PC-3 (cell line): ENCODE data around the gene SETDB1.

Experiments used
- CTCF ChIP-seq: fragments of 300-600 bp; sonication (generic); conservative IDR thresholded peaks from 2 replicates; pipeline ENCODE4 v1.5.1; 2017; ENCODE audit warnings: antibody characterized with exemption, low read depth, mild to moderate bottlenecking, low read length
- EZH2 ChIP-seq: fragments of 300-600 bp; sonication (generic); IDR thresholded peaks from one replicate; pipeline ENCODE4 v1.6.1; 2017; ENCODE audit warnings: antibody characterized with exemption, mild to moderate bottlenecking, low read length; ENCODE audit not compliant: unreplicated experiment

- TF ChIP-seq CTCF (no peak), EZH2 (no peak)
Measured at GRCh38 chr1:150895618-150896017, 30.5 kb upstream of the SETDB1 start.
